Neuronal stem cell (in vitro differentiated cells): Measurements from ENCODE around the gene ELMO1.

Experiments used
- DNase-seq: peaks from one replicate; pipeline ENCODE4 v3.0.0-alpha.2; 2013; ENCODE audit warnings: low spot score
- H2AFZ ChIP-seq: one replicate; pipeline ENCODE4 v1.6.1; 2013; ENCODE audit warnings: mild to moderate bottlenecking, low read length, inconsistent platforms
- H2AK5ac ChIP-seq: 2 replicates; pipeline ENCODE4 v1.6.1; 2013; ENCODE audit warnings: low read depth, mild to moderate bottlenecking, inconsistent platforms, low read length, moderate library complexity, mixed read lengths
- H2BK120ac ChIP-seq: 2 replicates; pipeline ENCODE4 v1.6.1; 2013; ENCODE audit warnings: low read depth, mild to moderate bottlenecking, inconsistent platforms, low read length, moderate library complexity, mixed read lengths
- H2BK12ac ChIP-seq: one replicate; pipeline ENCODE4 v1.6.1; 2013; ENCODE audit warnings: low read length, inconsistent platforms
- H2BK15ac ChIP-seq: 2 replicates; pipeline ENCODE4 v1.6.1; 2013; ENCODE audit warnings: mild to moderate bottlenecking, low read length, inconsistent platforms, mixed read lengths
- H2BK5ac ChIP-seq: one replicate; pipeline ENCODE4 v1.6.1; 2013; ENCODE audit warnings: inconsistent platforms, mild to moderate bottlenecking, low read length, moderate library complexity
- H3K14ac ChIP-seq: one replicate; pipeline ENCODE4 v1.6.1; 2013; ENCODE audit warnings: low read length, inconsistent platforms
- H3K18ac ChIP-seq: 2 replicates; pipeline ENCODE4 v1.6.1; 2013; ENCODE audit warnings: low read length, inconsistent platforms
- H3K23ac ChIP-seq: 2 replicates; pipeline ENCODE4 v1.6.1; 2013; ENCODE audit warnings: low read depth, mild to moderate bottlenecking, mixed read lengths, low read length, inconsistent platforms; ENCODE audit not compliant: poor library complexity
- H3K27ac ChIP-seq: replicated peaks from 3 replicates; pipeline ENCODE4 v1.5.1; 2013; ENCODE audit warnings: low read length, inconsistent platforms
- H3K27me3 ChIP-seq, 3 experiments: 2 replicates each; pipeline ENCODE4 v1.6.1; 2013; ENCODE audit warnings: low read length in 3 of 3, mild to moderate bottlenecking in 2 of 3, inconsistent platforms in 1 of 3, low read depth in 1 of 3, mixed read lengths in 1 of 3, moderate library complexity in 1 of 3; ENCODE audit not compliant: control insufficient read depth in 3 of 3, insufficient read depth in 3 of 3
- H3K36me3 ChIP-seq, 2 donors: replicated peaks in 1 of 2; 2 replicates each; pipeline ENCODE4 v1.6.1; 2013; ENCODE audit warnings: low read length in 2 of 2; ENCODE audit not compliant: control insufficient read depth in 2 of 2, insufficient read depth in 2 of 2
- H3K4ac ChIP-seq: 2 replicates; pipeline ENCODE4 v1.6.1; 2013; ENCODE audit warnings: inconsistent platforms, mild to moderate bottlenecking, low read length, moderate library complexity
- H3K4me1 ChIP-seq, 2 donors: 1 replicate in 1 of 2; 2 replicates in 1 of 2; pipeline ENCODE4 v1.6.1; 2013; ENCODE audit warnings: low read length in 2 of 2, low read depth in 1 of 2; ENCODE audit not compliant: control insufficient read depth in 2 of 2, insufficient read depth in 1 of 2
- H3K4me2 ChIP-seq: one replicate; pipeline ENCODE4 v1.6.1; 2013; ENCODE audit warnings: mild to moderate bottlenecking, low read length, inconsistent platforms; ENCODE audit not compliant: insufficient read depth, poor library complexity, severe bottlenecking
- H3K4me3 ChIP-seq, 2 donors: 2 replicates each; pipeline ENCODE4 v1.5.1; 2013; ENCODE audit warnings: low read length in 2 of 2, mild to moderate bottlenecking in 2 of 2, inconsistent platforms in 1 of 2, moderate library complexity in 1 of 2
- H3K79me1 ChIP-seq: one replicate; pipeline ENCODE4 v1.6.1; 2013; ENCODE audit warnings: low read depth, mild to moderate bottlenecking, inconsistent platforms, low read length, moderate library complexity
- H3K9ac ChIP-seq: one replicate; pipeline ENCODE4 v1.6.1; 2013; ENCODE audit warnings: mild to moderate bottlenecking, low read depth, low read length, inconsistent platforms; ENCODE audit not compliant: poor library complexity
- H3K9me3 ChIP-seq, 2 donors: replicated peaks in 1 of 2; 2 replicates each; pipeline versions ENCODE3 to v1.6.1; 2013; ENCODE audit warnings: low read length in 2 of 2, mild to moderate bottlenecking in 2 of 2, inconsistent platforms in 1 of 2, low read depth in 1 of 2, mixed read lengths in 1 of 2, moderate library complexity in 1 of 2; ENCODE audit not compliant: control insufficient read depth in 2 of 2, insufficient read depth in 1 of 2
- H4K8ac ChIP-seq: one replicate; pipeline ENCODE4 v1.6.1; 2013; ENCODE audit warnings: low read depth, mild to moderate bottlenecking, inconsistent platforms, low read length, moderate library complexity
- H4K91ac ChIP-seq: one replicate; pipeline ENCODE4 v1.6.1; 2013; ENCODE audit warnings: low read length, low read depth, mild to moderate bottlenecking, inconsistent platforms; ENCODE audit not compliant: poor library complexity
- WGBS, 2 donors: extraction: QIAGEN DNeasy Blood & Tissue Kit; methylation state at CpG; one replicate each; pipeline ENCODE4 v1.1.7; 2013; ENCODE audit warnings: missing lambda C conversion rate in 2 of 2, mixed read lengths in 1 of 2; ENCODE audit not compliant: insufficient read length in 2 of 2, insufficient replicate concordance in 1 of 2; ENCODE audit errors: extremely low coverage in 2 of 2; 5-methylcytosine and 5-hydroxymethylcytosine counted together

The ELMO1 gene

GRCh38 chr7:37409461-37409860 is 39.2 kb downstream of the ELMO1 start:
- no peaks in the 10 kb centered on the region for H3K36me3 ChIP-seq
- no peak overlapping the region for H4K91ac ChIP-seq
- no peak overlapping the region for H4K8ac ChIP-seq
- H3K4me1 ChIP-seq, result peaks cover 2 to 31% of the 10 kb centered on the region in 2 donors
- H2AFZ ChIP-seq, result no peak overlapping the region
- H2BK15ac ChIP-seq, result no peak overlapping the region
- H2BK5ac ChIP-seq, result no peak overlapping the region
- H3K9me3 ChIP-seq, result peaks cover 0 to 5% of the 10 kb centered on the region in 2 donors
- no peak overlapping the region for H3K27ac ChIP-seq
- no peak for DNase-seq
- no peak overlapping the region for H2BK120ac ChIP-seq
- H3K14ac ChIP-seq, result no peak overlapping the region
- no peak overlapping the region for H3K18ac ChIP-seq
- no peak overlapping the region for H2AK5ac ChIP-seq
- no peaks in the 10 kb centered on the region for H3K27me3 ChIP-seq
- no CpG with 5 or more reads among the region's 2 CpGs for WGBS, 2 donors
- no peak overlapping the region for H3K9ac ChIP-seq
- no peak overlapping the region for H3K4me3 ChIP-seq
- no peak overlapping the region for H3K23ac ChIP-seq
- H2BK12ac ChIP-seq, result no peak overlapping the region
- H3K79me1 ChIP-seq, result no peaks in the 10 kb centered on the region
- H3K4ac ChIP-seq, result no peak overlapping the region
- H3K4me2 ChIP-seq, result no peak overlapping the region

DNA sequence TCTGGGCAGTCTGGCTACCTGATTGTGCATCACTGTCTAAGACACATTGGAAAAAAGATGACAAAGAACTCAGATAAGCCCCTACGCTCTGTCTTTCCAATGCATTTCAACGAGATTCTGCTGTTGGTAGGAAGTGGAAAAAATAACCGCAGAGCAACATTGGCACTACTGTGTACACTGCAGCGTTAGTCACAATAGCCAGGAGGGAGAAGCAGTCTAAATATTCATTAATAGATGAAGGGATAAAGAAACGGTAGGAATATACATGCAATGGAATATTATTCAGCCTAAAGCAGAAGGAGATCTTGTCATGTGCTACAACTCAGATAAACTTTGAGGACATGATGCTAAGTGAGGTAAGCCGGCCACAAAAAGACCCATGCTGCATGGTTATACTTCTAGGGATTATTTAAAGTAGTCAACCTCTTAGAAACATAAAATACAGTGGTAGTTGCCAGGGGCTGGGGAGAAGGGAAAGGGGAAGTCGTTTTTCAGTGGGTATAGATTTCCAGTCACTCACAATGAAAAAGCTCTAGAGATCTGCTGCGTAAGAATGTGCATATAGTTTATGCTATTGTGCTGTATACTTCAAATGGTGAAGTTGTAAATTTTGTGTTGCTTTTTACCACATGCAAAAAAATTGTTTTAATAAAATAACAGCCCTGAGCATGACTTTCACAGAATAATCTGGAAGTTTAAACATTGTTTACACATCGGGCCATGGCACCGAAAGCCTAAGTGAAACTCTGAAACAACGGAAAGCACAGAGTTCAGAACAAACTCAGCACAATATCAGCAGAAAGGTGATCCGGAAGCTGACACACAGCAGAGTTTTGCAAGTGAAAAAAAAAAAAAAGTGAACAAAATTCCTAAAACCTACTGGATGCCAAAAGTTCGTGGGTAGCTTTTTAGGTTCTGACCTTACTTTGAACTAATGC is 40.1 kb downstream of the ELMO1 start:
- Histone ChIP-seq H3K36me3 (no peaks in the 10 kb centered on the region), H3K9me3 (peaks cover 0 to 5% of the 10 kb centered on the region in 2 donors), H3K14ac (no peak overlapping the region), H2AFZ (peak overlapping the region; percentile 42), H3K23ac (no peak overlapping the region), H3K79me1 (no peaks in the 10 kb centered on the region), H3K4me1 (peaks cover 2 to 31% of the 10 kb centered on the region in 2 donors), H3K9ac (no peak overlapping the region), H2BK15ac (no peak overlapping the region), H3K4ac (no peak overlapping the region), H3K27ac (no peak overlapping the region), H2BK5ac (no peak overlapping the region), H4K8ac (no peak overlapping the region), H3K27me3 (no peaks in the 10 kb centered on the region), H2BK12ac (no peak overlapping the region), H3K18ac (no peak overlapping the region), H3K4me2 (no peak overlapping the region), H4K91ac (no peak overlapping the region), H2AK5ac (no peak overlapping the region), H2BK120ac (no peak overlapping the region), H3K4me3 (no peak overlapping the region)
- WGBS, 2 donors, result no CpG with 5 or more reads among the region's 13 CpGs
- DNase-seq, result no peak

- no peak overlapping the region for H3K4me3 ChIP-seq
- no peak overlapping the region for H2BK5ac ChIP-seq
- no peak overlapping the region for H3K14ac ChIP-seq
- H3K27ac ChIP-seq, result no peak overlapping the region
- no peak overlapping the region for H2BK15ac ChIP-seq
- no peak overlapping the region for H2BK12ac ChIP-seq
- peaks cover 2 to 21% of the 10 kb centered on the region in 2 donors for H3K4me1 ChIP-seq
- peak overlapping the region; percentile 15 for H3K18ac ChIP-seq
- no peak overlapping the region for H3K4me2 ChIP-seq
- H3K23ac ChIP-seq, result no peak overlapping the region
- H3K9me3 ChIP-seq, result no peaks in the 10 kb centered on the region
- no peak overlapping the region for H2AK5ac ChIP-seq
- no peak overlapping the region for H2AFZ ChIP-seq
- no peaks in the 10 kb centered on the region for H3K36me3 ChIP-seq
- H2BK120ac ChIP-seq, result no peak overlapping the region
- no peak overlapping the region for H4K8ac ChIP-seq
- no peaks in the 10 kb centered on the region for H3K27me3 ChIP-seq
- DNase-seq, result no peak
- no peak overlapping the region for H3K4ac ChIP-seq
- no peak overlapping the region for H4K91ac ChIP-seq
- no peak overlapping the region for H3K9ac ChIP-seq
- no peaks in the 10 kb centered on the region for H3K79me1 ChIP-seq
- WGBS, 2 donors, result no CpG with 5 or more reads among the region's 9 CpGs
These were observed 43.0 kb downstream of the ELMO1 start for GRCh38 chr7:37405603-37406122.

GRCh38 chr7:37405128-37405527 is 43.5 kb downstream of the ELMO1 start:
- Histone ChIP-seq H2BK5ac (no peak overlapping the region), H2AK5ac (no peak overlapping the region), H2AFZ (no peak overlapping the region), H3K9me3 (no peaks in the 10 kb centered on the region), H3K14ac (no peak overlapping the region), H3K27me3 (no peaks in the 10 kb centered on the region), H2BK12ac (no peak overlapping the region), H3K4ac (no peak overlapping the region), H3K4me3 (no peak overlapping the region), H3K9ac (no peak overlapping the region), H4K91ac (no peak overlapping the region), H3K4me1 (peaks cover 2 to 16% of the 10 kb centered on the region in 2 donors), H3K18ac (no peak overlapping the region), H3K27ac (no peak overlapping the region), H3K4me2 (no peak overlapping the region), H3K36me3 (no peaks in the 10 kb centered on the region), H3K79me1 (no peaks in the 10 kb centered on the region), H2BK15ac (no peak overlapping the region), H3K23ac (no peak overlapping the region), H2BK120ac (no peak overlapping the region), H4K8ac (no peak overlapping the region)
- no CpG with 5 or more reads among the region's 5 CpGs for WGBS, 2 donors
- no peak for DNase-seq
